ENCODE data around the gene PACS1. TPM values are rescaled to one million over a fixed set of nuclear protein-coding genes. Genes with fewer than 3 reads are reported as not detected.
A peak's percentile ranks its signal among the peaks of the same experiment; 100 is the strongest.

PACS1 gene
- total RNA-seq, 1 donor from 2014 or later, result 138 TPM

DNA sequence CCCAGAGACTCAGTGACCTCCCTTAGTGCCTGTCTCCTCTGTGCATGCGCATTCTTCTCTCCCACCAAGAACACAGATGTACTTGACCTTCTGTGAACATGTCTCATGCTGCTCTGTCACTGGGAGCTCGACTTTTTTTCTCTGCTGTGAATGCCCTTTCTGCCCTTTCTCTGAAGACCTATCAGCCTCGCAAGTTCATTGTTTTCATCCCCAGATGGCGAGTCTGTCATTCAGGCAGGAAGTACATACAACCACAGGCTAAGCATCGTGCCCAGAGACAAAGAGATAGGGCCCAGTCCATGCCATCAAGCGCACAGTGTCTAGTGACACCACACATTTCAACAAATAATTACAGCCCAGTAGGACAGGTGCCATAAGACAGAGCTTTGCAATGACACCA is 148.0 kb downstream of the PACS1 start:
- Histone ChIP-seq H3K27ac (no peak overlapping the region), H3K4me3 (no peak overlapping the region), H3K36me3 (peaks cover 50 to 72% of the 10 kb centered on the region in 2 donors), H3K9me3 (no peaks in the 10 kb centered on the region), H3K4me1 (no peaks in the 10 kb centered on the region), H3K27me3 (no peaks in the 10 kb centered on the region)
- intact Hi-C loops (cut with DNase I), result no loop called here
- TF ChIP-seq, protein P1, sequence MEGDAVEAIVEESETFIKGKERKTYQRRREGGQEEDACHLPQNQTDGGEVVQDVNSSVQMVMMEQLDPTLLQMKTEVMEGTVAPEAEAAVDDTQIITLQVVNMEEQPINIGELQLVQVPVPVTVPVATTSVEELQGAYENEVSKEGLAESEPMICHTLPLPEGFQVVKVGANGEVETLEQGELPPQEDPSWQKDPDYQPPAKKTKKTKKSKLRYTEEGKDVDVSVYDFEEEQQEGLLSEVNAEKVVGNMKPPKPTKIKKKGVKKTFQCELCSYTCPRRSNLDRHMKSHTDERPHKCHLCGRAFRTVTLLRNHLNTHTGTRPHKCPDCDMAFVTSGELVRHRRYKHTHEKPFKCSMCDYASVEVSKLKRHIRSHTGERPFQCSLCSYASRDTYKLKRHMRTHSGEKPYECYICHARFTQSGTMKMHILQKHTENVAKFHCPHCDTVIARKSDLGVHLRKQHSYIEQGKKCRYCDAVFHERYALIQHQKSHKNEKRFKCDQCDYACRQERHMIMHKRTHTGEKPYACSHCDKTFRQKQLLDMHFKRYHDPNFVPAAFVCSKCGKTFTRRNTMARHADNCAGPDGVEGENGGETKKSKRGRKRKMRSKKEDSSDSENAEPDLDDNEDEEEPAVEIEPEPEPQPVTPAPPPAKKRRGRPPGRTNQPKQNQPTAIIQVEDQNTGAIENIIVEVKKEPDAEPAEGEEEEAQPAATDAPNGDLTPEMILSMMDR (IDR thresholded peaks at IDR 0.05), result no peak
- peak in 1 of 2 donors; percentile 8 for DNase-seq (ENCODE audit: low spot score in 2 of 2)

DNA sequence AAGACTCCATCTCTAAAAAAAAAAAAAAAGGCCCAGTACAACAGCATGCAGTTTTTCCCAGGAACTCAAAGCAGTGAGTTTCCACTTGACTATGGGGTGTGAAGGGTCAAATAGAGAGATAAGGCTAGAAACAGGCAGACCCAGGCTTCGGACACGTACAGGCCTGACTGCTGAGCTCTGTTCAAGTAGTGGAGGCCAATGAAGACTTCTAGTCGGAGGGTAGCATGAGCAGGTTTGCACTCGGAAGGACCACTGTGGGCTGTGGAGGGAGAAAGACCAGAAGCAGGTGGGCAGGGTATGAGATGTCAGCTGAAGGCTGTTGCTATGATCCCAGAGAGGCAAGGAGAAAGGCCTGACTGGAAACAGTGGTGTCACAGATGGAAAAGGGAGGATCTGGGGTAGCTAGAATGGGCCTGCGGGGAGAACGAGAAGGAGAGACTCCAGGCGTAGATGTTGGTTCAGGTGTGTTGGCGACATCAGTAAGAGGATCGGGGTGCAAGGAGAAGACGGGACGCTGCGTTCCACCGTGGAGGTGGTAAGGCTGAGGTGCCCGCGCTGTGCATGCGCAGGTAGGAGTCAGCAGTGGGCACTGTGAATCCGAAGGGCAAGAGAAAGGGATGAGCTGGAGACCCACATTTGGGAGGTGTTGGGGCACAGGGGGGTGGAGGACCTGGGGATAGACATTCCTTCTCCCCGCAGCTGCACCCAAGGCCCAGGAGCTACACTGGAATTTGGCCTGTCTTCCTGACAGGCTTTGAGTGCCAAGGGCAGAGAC is 149.0 kb downstream of the PACS1 start:
- Histone ChIP-seq H3K4me1 (no peaks in the 10 kb centered on the region), H3K9me3 (no peaks in the 10 kb centered on the region), H3K27ac (no peak overlapping the region), H3K36me3 (peaks cover 44 to 71% of the 10 kb centered on the region in 2 donors), H3K4me3 (no peak overlapping the region), H3K27me3 (no peaks in the 10 kb centered on the region)
- intact Hi-C loops (cut with DNase I), result no loop called here
- peak in 1 of 2 donors; percentile 50 for DNase-seq (ENCODE audit: low spot score in 2 of 2)
- TF ChIP-seq, protein P1 (IDR thresholded peaks at IDR 0.05), result no peak

DNA sequence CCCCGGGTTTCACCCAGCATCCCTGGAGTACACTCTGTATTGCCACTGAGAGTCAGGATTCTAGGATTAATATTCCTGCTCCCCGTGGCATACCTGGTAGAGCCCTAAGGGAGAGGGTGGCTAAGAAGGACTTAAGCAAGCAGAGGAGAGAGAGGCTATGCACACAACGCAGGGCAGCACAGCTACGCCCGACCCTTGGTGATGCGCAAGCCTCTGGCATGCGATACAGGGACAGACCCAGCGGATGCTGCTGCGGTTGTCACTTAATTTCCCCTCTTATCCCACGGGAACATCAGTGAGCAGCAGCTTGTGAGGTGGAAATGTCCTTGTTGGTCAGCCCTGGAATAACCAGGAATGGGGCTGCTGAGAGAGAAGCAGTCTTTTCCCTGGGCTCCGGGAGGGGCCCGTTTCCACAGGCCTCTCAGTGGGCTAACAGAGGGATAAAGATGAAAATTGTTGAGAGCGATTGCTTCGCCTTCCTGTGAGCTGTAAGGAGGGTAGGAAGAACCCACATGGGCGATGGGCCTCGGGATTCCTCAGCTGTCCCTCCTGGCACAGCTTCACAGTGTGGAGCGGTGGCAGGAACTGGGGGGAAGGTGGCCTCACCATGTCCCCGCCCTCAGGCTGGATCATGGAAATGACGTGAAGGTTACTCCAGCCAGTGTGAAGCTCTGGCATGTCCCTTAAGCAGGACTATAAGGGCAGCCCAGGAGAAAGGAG is 149.9 kb downstream of the PACS1 start:
- Histone ChIP-seq H3K36me3 (peaks cover 41 to 78% of the 10 kb centered on the region in 2 donors), H3K9me3 (no peaks in the 10 kb centered on the region), H3K4me3 (no peak overlapping the region), H3K27me3 (no peaks in the 10 kb centered on the region), H3K4me1 (no peaks in the 10 kb centered on the region), H3K27ac (no peak overlapping the region)
- intact Hi-C loops (cut with DNase I), result no loop called here
- TF ChIP-seq, protein P1 (IDR thresholded peaks at IDR 0.05), result no peak
- peak in 1 of 2 donors; percentile 46 for DNase-seq (ENCODE audit: low spot score in 2 of 2)

DNA sequence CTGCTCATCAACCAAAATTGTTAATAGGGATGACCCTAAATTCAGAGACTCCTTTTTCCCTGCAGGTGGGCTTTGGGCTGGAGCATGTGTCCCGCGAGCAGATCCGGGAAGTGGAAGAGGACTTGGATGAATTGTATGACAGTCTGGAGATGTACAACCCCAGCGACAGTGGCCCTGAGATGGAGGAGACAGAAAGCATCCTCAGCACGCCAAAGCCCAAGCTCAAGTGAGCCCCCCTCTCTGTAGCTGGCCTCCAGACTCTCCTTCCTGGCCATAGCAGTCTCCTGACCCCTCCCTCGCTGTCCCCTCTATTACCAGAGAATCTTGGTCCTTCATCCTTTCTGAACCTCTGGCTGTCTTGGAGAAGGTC is 150.5 kb downstream of the PACS1 start:
- intact Hi-C loops (cut with DNase I), result no loop called here

DNA sequence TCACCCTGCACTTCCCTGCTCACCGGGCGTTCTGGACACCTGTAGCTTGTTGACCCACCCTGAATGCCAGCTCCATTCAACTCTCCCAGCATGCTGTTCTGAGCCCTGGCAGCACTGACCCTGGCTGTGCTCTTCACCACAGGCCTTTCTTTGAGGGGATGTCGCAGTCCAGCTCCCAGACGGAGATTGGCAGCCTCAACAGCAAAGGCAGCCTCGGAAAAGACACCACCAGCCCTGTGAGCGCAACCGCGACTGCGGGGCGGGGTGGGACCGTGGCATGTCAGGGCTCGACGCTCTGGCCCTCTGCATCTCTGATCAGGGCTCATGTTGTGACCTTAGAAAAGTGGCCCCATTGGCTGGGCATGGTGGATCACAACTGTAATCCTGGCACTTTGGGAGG is 150.9 kb downstream of the PACS1 start:
- Histone ChIP-seq H3K9me3 (no peaks in the 10 kb centered on the region), H3K4me1 (no peaks in the 10 kb centered on the region), H3K36me3 (peaks cover 35 to 73% of the 10 kb centered on the region in 2 donors), H3K27me3 (no peaks in the 10 kb centered on the region), H3K4me3 (no peak overlapping the region), H3K27ac (no peak overlapping the region)
- intact Hi-C loops (cut with DNase I), result no loop called here
- DNase-seq (ENCODE audit: low spot score in 2 of 2), result peak in 1 of 2 donors; percentile 52
- TF ChIP-seq, protein P1 (IDR thresholded peaks at IDR 0.05), result no peak

More for the DNA sequence above, 150.5 kb downstream of the PACS1 start:
- DNase-seq (ENCODE audit: low spot score in 2 of 2), result peak in 1 of 2 donors; percentile 19
- Histone ChIP-seq H3K27ac (no peak overlapping the region), H3K4me1 (no peaks in the 10 kb centered on the region), H3K9me3 (no peaks in the 10 kb centered on the region), H3K4me3 (no peak overlapping the region), H3K36me3 (peaks cover 37 to 77% of the 10 kb centered on the region in 2 donors), H3K27me3 (no peaks in the 10 kb centered on the region)
- TF ChIP-seq, protein P1 (IDR thresholded peaks at IDR 0.05), result no peak
